ENCODE measurements around the gene MDN1.
"Not testable (repeated sequence)": the region's sequence is repeated elsewhere in the genome, so short reads cannot be mapped to it uniquely, and the experiment has no call there.

The MDN1 gene, protein sequence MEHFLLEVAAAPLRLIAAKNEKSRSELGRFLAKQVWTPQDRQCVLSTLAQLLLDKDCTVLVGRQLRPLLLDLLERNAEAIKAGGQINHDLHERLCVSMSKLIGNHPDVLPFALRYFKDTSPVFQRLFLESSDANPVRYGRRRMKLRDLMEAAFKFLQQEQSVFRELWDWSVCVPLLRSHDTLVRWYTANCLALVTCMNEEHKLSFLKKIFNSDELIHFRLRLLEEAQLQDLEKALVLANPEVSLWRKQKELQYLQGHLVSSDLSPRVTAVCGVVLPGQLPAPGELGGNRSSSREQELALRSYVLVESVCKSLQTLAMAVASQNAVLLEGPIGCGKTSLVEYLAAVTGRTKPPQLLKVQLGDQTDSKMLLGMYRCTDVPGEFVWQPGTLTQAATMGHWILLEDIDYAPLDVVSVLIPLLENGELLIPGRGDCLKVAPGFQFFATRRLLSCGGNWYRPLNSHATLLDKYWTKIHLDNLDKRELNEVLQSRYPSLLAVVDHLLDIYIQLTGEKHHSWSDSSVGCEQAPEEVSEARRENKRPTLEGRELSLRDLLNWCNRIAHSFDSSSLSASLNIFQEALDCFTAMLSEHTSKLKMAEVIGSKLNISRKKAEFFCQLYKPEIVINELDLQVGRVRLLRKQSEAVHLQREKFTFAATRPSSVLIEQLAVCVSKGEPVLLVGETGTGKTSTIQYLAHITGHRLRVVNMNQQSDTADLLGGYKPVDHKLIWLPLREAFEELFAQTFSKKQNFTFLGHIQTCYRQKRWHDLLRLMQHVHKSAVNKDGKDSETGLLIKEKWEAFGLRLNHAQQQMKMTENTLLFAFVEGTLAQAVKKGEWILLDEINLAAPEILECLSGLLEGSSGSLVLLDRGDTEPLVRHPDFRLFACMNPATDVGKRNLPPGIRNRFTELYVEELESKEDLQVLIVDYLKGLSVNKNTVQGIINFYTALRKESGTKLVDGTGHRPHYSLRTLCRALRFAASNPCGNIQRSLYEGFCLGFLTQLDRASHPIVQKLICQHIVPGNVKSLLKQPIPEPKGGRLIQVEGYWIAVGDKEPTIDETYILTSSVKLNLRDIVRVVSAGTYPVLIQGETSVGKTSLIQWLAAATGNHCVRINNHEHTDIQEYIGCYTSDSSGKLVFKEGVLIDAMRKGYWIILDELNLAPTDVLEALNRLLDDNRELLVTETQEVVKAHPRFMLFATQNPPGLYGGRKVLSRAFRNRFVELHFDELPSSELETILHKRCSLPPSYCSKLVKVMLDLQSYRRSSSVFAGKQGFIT (N-terminal part only)

DNA sequence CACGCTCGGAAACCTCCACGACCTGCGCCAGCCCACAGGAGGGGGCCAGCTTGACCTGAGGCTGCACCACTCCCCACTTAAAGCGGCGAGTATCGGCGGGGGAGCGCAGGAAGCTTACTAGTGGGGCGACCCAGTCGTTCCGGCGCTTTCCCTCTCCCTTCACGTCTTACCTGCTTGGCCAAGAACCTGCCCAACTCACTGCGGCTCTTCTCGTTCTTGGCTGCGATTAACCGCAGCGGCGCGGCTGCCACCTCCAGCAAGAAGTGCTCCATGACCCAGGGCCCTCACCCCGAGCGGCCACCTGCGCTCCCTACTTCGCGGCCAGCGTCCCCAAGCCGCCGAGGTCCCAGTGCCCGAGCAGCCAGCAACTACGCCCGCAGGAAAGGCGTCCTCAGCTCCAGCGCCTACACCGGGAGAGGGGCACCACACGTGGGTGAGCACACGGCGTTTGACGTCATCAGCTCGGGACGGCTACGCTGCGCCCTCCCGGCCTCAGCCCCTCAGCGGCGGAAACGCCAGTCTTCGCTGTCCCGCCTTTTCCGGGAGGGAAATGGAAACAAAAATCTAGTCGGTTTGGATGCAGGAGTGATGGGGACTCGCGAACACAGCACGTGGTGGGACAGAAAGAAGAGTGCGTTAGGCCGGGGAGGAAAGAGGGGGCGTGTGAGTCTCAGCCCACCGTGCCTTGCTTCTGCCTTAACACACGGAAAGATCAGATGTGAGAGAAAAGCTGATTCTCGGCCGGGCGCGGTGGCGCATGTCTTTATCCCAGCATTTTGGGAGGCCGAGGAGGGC lies at the start of gene MDN1:
MDN1 (minus strand) TSS at position 459 of the 795 bp plus-strand sequence; CDS start at position 272, 187 bp downstream.
- peak; percentile 91 for DNase-seq

GRCh38 chr6:89866024-89866678 lies 46.6 kb upstream of the MDN1 start:
- no peak for DNase-seq

DNA sequence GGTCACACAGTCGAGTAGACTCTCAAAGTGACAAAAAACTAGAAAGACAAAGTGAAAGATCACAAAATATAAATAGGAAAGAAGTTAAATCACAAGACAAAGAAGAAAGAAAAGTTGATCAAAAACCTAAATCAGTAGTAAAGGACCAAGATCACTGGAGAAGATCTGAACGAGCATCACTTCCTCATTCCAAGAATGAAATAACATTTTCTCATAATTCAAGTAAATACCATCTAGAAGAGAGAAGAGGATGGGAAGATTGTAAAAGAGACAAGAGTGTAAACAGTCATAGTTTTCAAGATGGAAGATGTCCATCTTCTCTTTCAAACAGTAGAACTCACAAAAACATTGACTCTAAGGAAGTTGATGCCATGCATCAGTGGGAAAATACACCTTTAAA lies 43.1 kb upstream of the MDN1 start:
- DNase-seq = no peak

DNA sequence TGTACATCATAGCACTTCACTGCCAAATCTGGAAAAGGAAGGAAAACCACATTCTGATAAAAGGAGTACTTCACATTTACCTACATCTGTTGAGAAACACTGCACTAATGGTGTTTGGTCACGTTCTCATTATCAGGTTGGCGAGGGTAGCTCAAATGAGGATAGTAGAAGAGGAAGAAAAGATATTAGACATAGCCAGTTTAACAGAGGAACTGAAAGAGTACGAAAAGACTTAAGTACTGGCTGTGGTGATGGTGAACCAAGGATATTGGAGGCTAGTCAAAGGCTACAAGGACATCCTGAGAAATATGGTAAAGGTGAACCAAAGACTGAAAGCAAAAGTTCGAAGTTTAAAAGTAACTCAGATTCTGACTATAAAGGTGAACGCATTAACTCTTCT lies 42.7 kb upstream of the MDN1 start:
- DNase-seq = no peak

DNA sequence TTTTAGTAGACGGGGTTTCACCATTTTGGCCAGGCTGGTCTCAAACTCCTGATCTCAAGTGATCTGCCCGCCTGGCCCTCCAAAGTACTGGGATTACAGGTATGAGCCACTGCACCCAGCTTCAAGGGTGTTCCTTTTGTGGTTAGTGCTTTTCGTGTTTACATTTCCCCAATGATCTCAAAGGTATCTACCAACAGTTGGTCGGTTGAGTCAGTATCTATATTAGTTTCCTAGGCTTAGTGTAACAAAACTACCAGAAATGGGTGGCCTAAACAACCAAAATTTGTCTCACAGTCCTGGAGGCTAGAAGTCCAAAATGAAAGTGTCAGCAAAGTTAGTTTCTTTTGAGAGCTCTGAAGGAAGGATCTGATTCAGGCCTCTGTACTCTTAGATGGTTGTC lies 40.1 kb upstream of the MDN1 start:
- DNase-seq = no peak

DNA sequence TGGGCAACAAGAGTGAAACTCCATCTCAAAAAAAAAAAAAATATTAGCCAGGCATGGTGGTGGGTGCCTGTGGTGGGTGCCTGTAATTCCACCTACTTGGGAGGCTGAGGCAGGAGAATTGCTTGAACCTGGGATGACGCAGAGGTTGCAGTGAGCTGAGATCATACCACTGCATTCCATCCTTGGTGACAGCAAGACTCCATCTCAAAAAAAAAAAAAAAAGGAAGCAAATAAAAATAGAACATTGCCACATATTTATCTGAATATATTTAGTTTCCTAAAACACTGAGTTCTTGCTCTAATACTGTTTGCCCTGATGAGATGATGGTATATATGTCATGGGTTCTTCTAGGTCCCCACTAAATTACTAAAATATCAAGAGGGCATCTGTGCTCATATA lies 38.4 kb upstream of the MDN1 start:
- no peak for DNase-seq

- no peak for DNase-seq
These were observed 33.5 kb upstream of the MDN1 start for GRCh38 chr6:89853068-89853467.

- DNase-seq = not testable (repeated sequence)
These were observed 27.9 kb upstream of the MDN1 start for GRCh38 chr6:89847513-89847912.

DNA sequence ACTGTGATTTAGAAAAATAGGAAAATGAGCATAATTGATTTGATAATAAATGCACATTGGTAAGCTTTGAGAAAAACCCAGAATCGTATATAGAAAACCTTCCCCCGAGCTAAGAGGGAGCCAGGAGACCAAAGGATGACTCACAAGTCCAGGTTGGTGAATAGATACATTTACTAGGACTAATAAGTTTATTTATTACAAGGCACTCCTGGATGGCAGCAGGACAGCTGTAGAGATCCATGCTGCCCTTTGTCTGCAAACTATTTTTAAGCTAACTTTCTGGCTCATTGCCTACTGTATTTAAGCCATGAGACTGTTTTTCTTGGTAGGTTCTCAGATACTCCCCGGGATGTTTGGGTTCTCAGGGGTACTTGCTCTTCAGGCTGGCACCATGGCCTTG lies 23.5 kb upstream of the MDN1 start:
- DNase-seq = no peak

DNA sequence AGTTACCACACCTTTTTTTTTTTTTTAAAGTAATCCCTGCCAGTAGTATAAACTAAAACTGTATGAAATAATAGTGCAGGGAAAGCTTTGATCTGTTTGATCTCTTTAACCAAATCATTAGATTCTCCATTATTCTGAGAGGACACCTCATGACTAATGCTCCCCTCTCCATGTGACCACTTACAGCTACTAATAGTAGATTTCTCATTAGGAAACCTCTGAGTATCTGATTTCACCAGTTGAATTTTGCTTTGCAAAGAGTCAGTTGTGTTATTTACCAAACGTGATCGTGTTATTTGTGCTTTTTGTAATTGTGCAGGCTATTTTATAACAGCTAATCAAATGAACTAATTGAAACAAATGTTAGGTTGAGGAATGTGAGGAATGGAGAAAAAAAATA lies 22.6 kb upstream of the MDN1 start:
- no peak for DNase-seq

DNA sequence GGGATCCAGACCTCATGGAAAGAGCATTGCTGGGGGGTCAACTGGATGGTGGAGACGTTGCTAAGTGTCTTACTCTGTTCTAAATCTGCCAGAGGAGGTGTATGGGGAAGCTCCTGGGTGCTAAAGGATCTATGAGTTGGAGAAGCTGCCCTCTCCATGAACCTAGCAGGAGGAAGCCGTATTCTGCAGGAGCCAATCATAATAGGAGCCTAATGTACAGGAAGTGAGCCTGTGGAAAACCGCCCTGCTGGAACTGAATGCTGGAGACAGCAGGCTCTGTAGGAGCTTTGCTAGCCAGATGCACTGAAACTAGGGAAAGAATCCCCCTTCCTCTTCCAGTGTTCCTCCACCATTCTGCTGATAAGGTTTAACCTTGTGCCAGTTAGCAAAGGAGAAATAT lies 20.9 kb upstream of the MDN1 start:
- DNase-seq = no peak

DNA sequence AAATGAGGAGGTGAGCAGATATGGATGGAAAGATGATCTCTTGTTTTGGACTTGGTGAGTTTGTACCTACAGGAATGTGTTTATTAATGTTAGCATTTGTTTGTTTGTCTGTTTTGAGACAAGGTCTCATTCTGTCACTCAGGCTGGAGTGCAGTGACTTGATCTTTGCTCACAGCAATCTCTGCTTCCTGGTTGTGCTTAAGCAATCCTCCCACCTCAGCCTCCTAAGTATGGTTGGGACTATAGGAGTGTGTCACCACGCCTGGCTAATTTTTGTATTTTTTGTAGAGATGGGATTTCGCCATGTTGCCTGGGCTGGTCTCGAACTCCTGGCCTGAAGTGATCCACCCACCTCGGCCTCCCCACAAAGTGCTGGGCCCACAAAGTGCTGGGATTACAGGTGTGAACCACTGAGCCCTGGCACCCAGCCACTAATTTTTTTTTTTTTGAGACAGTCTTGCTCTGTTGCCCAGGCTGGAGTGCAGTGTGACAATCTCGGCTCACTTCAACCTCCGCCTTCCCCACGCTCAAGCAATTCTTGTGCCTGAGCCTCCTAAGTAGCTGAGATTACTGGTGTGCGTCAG lies 17.1 kb upstream of the MDN1 start:
- no peak for DNase-seq

DNA sequence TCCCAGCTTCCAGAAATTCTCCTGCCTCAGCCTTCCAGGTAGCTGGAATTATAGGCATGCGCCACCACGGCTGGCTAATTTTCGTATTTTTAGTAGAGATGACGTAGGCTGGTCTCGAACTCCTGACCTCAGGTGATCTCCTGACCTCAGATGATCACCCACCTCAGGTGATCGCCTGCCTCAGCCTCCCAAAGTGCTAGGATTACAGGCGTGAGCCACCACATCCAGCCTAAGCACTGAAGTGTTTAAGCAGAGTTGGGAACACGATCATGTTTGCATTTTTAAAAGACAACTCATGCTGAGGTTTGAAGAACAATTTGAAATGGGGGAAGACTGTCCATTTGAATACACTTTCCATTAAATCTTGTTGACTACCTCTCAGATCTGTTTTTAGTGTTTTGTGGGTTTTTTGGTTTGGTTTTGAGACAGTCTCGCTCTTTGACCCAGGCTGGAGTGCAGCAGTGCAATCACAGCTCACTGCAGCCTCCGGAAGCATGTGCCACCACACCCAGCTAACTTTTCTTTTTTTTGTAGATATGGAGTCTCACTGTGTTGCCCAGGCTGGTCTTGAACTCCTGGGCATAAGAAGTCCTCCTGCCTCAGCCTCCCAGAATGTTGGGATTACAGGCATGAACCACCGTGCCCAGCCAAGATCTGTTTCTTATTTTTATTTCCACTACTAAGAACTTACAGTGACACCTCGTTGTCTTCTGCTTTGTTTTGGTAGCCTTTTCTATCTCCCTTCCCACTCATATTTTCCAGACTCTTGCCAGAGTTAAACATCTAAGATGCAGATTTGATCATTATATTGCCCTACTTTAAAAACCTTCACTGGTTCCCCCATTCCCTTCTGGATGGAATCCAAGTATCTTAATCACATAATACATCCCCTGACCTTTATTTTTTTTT lies 15.5 kb upstream of the MDN1 start:
- peak; percentile 42 for DNase-seq

GRCh38 chr6:89830170-89830809 lies 10.7 kb upstream of the MDN1 start:
- no peak for DNase-seq

DNA sequence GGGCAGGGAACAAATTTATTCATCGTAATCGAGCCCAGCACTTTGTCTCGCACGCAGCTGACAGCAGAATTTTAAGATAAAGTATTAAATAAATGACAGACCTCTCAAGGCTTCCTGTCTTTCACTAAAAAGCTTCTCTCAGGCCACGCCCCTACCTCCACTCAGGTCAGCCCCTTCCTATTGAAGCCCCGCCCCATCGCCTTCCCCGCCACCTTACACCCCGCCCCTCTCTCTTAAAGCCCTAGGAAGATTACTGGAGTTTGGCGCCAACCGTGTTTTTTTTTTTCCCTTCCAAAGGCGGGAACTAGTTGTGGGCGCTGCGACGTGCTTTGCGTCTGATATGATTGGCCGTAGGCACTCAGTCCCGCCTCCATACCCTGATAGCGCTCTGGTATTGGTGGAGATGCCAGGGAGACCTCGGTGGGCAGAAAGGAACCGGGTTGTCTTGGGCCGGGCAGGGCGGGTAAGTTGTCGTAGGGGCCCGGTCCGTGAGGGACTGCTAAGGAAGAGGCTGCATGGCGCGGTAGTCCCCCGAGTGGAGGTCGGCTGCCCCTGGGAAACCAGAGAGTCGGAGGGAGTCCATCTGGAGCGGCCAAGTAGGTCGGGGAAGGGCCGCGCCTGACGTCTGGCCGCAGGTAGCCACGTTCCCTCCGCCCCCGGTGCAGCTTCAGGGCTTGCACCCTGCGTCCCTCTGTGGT lies 10.0 kb upstream of the MDN1 start, which contains the start of gene CASP8AP2:
CASP8AP2 (plus strand) TSS at position 409 of the 698 bp plus-strand sequence.
- DNase-seq = peak; percentile 95

DNA sequence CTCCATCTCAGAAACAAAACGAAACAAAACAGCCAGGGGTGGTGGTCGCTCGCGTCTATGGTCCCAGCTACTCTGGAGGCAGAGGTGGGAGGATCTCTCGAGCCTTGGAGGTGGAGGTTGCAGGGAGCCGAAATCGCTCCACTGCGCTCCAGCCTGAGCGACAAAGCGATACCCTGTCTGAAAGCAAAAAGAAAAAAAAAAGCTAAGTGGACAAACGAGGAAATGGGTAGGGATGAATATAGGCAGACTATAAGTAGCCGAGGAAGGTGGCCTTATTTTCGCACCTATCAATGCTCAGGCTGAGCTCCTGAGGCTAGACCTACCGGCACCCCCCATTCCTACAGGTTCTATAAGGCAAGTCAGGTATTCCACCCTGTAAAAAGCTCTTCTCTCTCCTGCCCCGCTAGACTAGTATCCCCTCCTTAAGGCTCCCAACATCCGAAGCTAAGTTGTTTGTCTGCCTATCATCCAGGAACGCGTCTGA lies 9.4 kb upstream of the MDN1 start:
- peak; percentile 14 for DNase-seq

DNA sequence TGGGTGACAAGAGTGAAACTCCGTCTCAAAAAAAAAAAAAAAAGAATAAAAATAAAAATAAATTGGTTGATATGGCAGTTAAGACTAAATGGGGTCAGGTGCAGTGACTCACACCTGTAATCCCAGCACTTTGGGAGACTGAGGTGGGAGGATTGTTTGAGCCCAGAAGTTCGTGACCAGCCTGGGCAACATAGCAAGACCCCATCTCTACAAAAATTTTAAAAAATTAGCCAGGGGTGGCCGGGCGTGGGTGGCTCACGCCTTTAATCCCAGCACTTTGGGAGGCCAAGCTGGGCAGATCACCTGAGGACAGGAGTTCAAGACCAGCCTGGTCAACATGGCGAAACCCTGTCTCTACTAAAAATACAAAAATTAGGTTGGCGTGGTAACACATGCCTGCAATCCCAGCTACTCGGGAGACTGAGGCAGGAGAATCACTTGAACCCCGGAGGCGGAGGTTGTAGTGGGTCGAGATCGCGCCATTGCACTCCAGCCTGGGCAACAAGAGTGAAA lies 8.9 kb upstream of the MDN1 start:
- DNase-seq = not testable (repeated sequence)

DNA sequence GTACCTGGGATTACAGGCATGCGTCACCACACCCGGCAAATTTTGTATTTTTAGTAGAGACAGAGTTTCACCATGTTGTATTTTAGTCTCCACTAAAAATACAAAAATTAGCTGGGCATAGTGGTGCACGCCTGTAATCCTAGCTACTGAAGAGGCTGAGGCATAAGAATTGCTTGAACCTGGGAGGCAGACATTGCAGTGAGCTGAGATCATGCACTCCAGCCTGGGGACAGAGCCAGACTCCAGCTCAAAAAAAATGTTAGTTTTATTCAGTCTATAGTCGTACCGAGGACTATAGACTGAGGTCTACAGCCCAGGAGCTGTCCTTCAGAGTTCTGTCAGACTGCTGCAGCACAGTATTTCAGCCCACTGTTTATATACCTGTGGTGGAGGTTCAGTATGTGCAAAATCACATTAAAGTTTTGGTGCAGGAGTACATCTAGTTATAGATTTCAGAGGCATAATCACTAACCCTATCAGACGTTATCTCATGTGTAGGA lies 6.5 kb upstream of the MDN1 start:
- no peak for DNase-seq

Measured in stimulated activated CD4-positive, alpha-beta T cell treated with anti-CD3 and anti-CD28 coated beads, Interleukin-4, amount 100 ng/mL, for 24 hours (primary cell).